ENCODE data around the gene ODF2. TPM values are rescaled to one million over a fixed set of nuclear protein-coding genes. Genes with fewer than 3 reads are reported as not detected.

Gene ODF2
- total and polyA plus RNA-seq, 2 donors (not counting 3 experiments of a cell fraction or from before 2014, with no cell fraction given) = 16.7 to 49.5 TPM

- POLR2A ChIA-PET = interaction anchor here (1.4 to 1.9 kb wide), 2 partner anchors 11 to 57 kb away, joined by 4 to 8 read pairs; partner anchors contain the start of gene SPTAN1
- Histone ChIP-seq H3K4me3 (replicated peaks in 1 of 3; ENCODE audit: insufficient read depth in 1 of 3, low read depth in 1 of 3, low read length in 3 of 3) (no peak overlapping the region), H3K79me2 (ENCODE audit: control insufficient read depth, insufficient read depth, low read length) (no peaks in the 10 kb centered on the region), H3K27ac (ENCODE audit: insufficient read depth, low read depth, low read length) (peak overlapping the region; percentile 29), H3K9ac (replicated peaks; ENCODE audit: extremely low read depth, insufficient read depth, low read length) (no peak overlapping the region), H3K9me3 (replicated peaks; ENCODE audit: control insufficient read depth, insufficient read depth, low read length) (no peaks in the 10 kb centered on the region), H3K27me3 (ENCODE audit: control insufficient read depth in 2 of 2, insufficient read depth in 2 of 2, low read length in 2 of 2) (no peaks in the 10 kb centered on the region), H3K4me1 (ENCODE audit: control insufficient read depth, extremely low read depth, insufficient read depth, low read length) (peaks cover 26% of the 10 kb centered on the region), H2AFZ (ENCODE audit: low read depth, low read length) (no peak overlapping the region), H4K20me1 (replicated peaks; ENCODE audit: control insufficient read depth, extremely low read depth, insufficient read depth, low read length) (no peaks in the 10 kb centered on the region), H3K9me1 (replicated peaks; ENCODE audit: control insufficient read depth, extremely low read depth, insufficient read depth, low read length) (no peaks in the 10 kb centered on the region), H3K4me2 (ENCODE audit: insufficient read depth, low read length) (no peak overlapping the region), H3K36me3 (ENCODE audit: control insufficient read depth in 2 of 2, extremely low read depth in 1 of 2, insufficient read depth in 2 of 2, low read length in 2 of 2) (peaks cover 3 to 22% of the 10 kb centered on the region in 2 experiments)
- dilution Hi-C loops (cut with MboI; ENCODE audit: extremely low pct_ligation_motif_present, low sequenced_read_pairs) = no loop called here
- TSS peak; percentile 6 for BruUV-seq (replicated peaks)
- intact Hi-C loops (cut with micrococcal nuclease) = loop anchor here (2.0 kb wide), 2 partner anchors 38 to 64 kb away; partner anchors contain the start of gene ODF2
- no peak for TF ChIP-seq POLR2A (IDR thresholded peaks at IDR 0.05; ENCODE audit: low read depth, low read length)
- TF ChIP-seq POLR2AphosphoS5 (IDR thresholded peaks at IDR 0.05; ENCODE audit: insufficient read depth, low read depth, low read length) = no peak
- TF ChIP-seq FOS (IDR thresholded peaks at IDR 0.05; ENCODE audit: borderline replicate concordance, insufficient read depth, low read length) = no peak
- TF ChIP-seq, protein P1, sequence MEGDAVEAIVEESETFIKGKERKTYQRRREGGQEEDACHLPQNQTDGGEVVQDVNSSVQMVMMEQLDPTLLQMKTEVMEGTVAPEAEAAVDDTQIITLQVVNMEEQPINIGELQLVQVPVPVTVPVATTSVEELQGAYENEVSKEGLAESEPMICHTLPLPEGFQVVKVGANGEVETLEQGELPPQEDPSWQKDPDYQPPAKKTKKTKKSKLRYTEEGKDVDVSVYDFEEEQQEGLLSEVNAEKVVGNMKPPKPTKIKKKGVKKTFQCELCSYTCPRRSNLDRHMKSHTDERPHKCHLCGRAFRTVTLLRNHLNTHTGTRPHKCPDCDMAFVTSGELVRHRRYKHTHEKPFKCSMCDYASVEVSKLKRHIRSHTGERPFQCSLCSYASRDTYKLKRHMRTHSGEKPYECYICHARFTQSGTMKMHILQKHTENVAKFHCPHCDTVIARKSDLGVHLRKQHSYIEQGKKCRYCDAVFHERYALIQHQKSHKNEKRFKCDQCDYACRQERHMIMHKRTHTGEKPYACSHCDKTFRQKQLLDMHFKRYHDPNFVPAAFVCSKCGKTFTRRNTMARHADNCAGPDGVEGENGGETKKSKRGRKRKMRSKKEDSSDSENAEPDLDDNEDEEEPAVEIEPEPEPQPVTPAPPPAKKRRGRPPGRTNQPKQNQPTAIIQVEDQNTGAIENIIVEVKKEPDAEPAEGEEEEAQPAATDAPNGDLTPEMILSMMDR (IDR thresholded peaks at IDR 0.05; ENCODE audit: extremely low read depth in 1 of 2, insufficient read depth in 1 of 2, low read depth in 1 of 2, low read length in 2 of 2) = no peak
- no peak for TF ChIP-seq MAX (IDR thresholded peaks at IDR 0.05; ENCODE audit: insufficient read depth, insufficient read length)
- no peak for TF ChIP-seq EZH2 (IDR thresholded peaks at IDR 0.05; ENCODE audit: borderline replicate concordance, low read depth, low read length, severe bottlenecking)
- TF ChIP-seq MYC (IDR thresholded peaks at IDR 0.05; ENCODE audit: low read depth, low read length) = no peak
- no peak for TF ChIP-seq JUN (IDR thresholded peaks at IDR 0.05; ENCODE audit: borderline replicate concordance, insufficient read depth, insufficient read length, low read depth)
- no peak for TF ChIP-seq GATA2 (IDR thresholded peaks at IDR 0.05; ENCODE audit: insufficient read depth, insufficient read length, low read depth, low read length)
- FAIRE-seq (peak; percentile 8), DNase-seq (ENCODE audit: low read depth, low spot score) (peak; percentile 37)
- CTCF ChIA-PET = interaction anchor here (1.0 to 2.7 kb wide), 6 partner anchors 9 to 133 kb away, joined by 3 to 19 read pairs (median 8); partner anchors contain the start of gene GLE1
These were observed 39.5 kb downstream of the ODF2 start for GRCh38 chr9:128495296-128495695.
